GM23338 (cell line): ENCODE measurements around the gene CST1. TPM values are rescaled to one million over a fixed set of nuclear protein-coding genes. Genes with fewer than 3 reads are reported as not detected.

Experiments used
- ATAC-seq: fragments of 200-7000 bp; cut with Tn5 transposase; 3 replicates; pipeline ENCODE4 v1.9.1; 2020
- DNase-seq: peaks from one replicate; pipeline ENCODE4 v3.0.0-alpha.2; 2015; ENCODE audit warnings: low spot score
- H2AFZ ChIP-seq: fragments of 200-600 bp; sonication (generic); 2 replicates; pipeline ENCODE4 v1.8.0; 2016; ENCODE audit warnings: antibody characterized with exemption, mild to moderate bottlenecking, moderate library complexity
- H3F3A ChIP-seq: fragments of 200-600 bp; sonication (generic); replicated peaks from 2 replicates; pipeline ENCODE4 v1.8.0; 2017; ENCODE audit warnings: antibody characterized with exemption, mixed run types, low read depth
- H3K27ac ChIP-seq: fragments of 200-600 bp; sonication (generic); 2 replicates; pipeline ENCODE4 v1.6.1; 2016; ENCODE audit warnings: low read depth
- H3K27me3 ChIP-seq: fragments of 200-600 bp; sonication (generic); 2 replicates; pipeline ENCODE4 v1.8.0; 2016; ENCODE audit warnings: mild to moderate bottlenecking, mixed run types, moderate library complexity; ENCODE audit not compliant: insufficient read depth
- H3K36me3 ChIP-seq: fragments of 200-600 bp; sonication (generic); 2 replicates; pipeline ENCODE4 v1.8.0; 2016; ENCODE audit warnings: mild to moderate bottlenecking; ENCODE audit not compliant: insufficient read depth
- H3K4me1 ChIP-seq: fragments of 200-600 bp; sonication (generic); 2 replicates; pipeline ENCODE4 v1.8.0; 2016; ENCODE audit warnings: mild to moderate bottlenecking, moderate library complexity; ENCODE audit not compliant: insufficient read depth
- H3K4me2 ChIP-seq: fragments of 200-600 bp; sonication (generic); 2 replicates; pipeline ENCODE4 v1.7.1; 2017; ENCODE audit warnings: mixed run types
- H3K4me3 ChIP-seq: fragments of 200-600 bp; sonication (generic); 2 replicates; pipeline ENCODE4 v1.6.1; 2016; ENCODE audit warnings: mixed run types
- H3K79me2 ChIP-seq: fragments of 200-600 bp; sonication (generic); replicated peaks from 2 replicates; pipeline ENCODE4 v1.8.0; 2017; ENCODE audit warnings: mild to moderate bottlenecking; ENCODE audit not compliant: insufficient read depth
- H3K9me2 ChIP-seq: fragments of 200-600 bp; sonication (generic); 2 replicates; pipeline ENCODE4 v1.8.0; 2017; ENCODE audit not compliant: insufficient read depth
- H4K20me1 ChIP-seq: fragments of 200-600 bp; sonication (generic); replicated peaks from 2 replicates; pipeline ENCODE4 v1.8.0; 2017; ENCODE audit warnings: mild to moderate bottlenecking; ENCODE audit not compliant: insufficient read depth
- H3K27ac Mint-ChIP-seq: 2 replicates; pipeline ENCODE4 v1.8.0; 2020; ENCODE audit warnings: inconsistent platforms, mild to moderate bottlenecking, moderate library complexity, mixed read lengths
- H3K27me3 Mint-ChIP-seq: 3 replicates; pipeline ENCODE4 v1.8.0; 2022; ENCODE audit warnings: low read depth, mild to moderate bottlenecking, moderate library complexity, mixed read lengths, inconsistent platforms; ENCODE audit not compliant: insufficient read depth, poor library complexity
- H3K36me3 Mint-ChIP-seq: 3 replicates; pipeline ENCODE4 v1.8.0; 2021; ENCODE audit warnings: low read depth, mild to moderate bottlenecking, inconsistent platforms, moderate library complexity, mixed read lengths
- H3K4me1 Mint-ChIP-seq: 3 replicates; pipeline ENCODE4 v1.8.0; 2020; ENCODE audit warnings: mild to moderate bottlenecking, inconsistent platforms, mixed read lengths
- H3K4me3 Mint-ChIP-seq: 3 replicates; pipeline ENCODE4 v1.8.0; 2021; ENCODE audit warnings: moderate library complexity, mild to moderate bottlenecking, inconsistent platforms, mixed read lengths
- H3K9me3 Mint-ChIP-seq: 3 replicates; pipeline ENCODE4 v1.8.0; 2020; ENCODE audit warnings: moderate library complexity, mild to moderate bottlenecking, inconsistent platforms, mixed read lengths
- CREB1 ChIP-seq: fragments of 250-450 bp; sonication (Bioruptor Pico); IDR thresholded peaks from 2 replicates; pipeline ENCODE4 v1.5.0; 2020; ENCODE audit warnings: low read depth, mild to moderate bottlenecking, moderate library complexity
- CTCF ChIP-seq, 2 experiments: fragments of 200-600 bp in 1 of 2; sonication (generic) in 1 of 2; conservative IDR thresholded peaks; 2 replicates each; pipeline versions ENCODE4 v1.5.1 to v1.6.1; 2016 to 2017; ENCODE audit warnings: antibody characterized with exemption in 2 of 2, low read depth in 2 of 2, mild to moderate bottlenecking in 2 of 2, moderate library complexity in 1 of 2
- EZH2 ChIP-seq: fragments of 200-600 bp; sonication (generic); IDR thresholded peaks from one replicate; pipeline ENCODE4 v1.8.0; 2017; ENCODE audit warnings: antibody characterized with exemption, mild to moderate bottlenecking, low read depth; ENCODE audit not compliant: unreplicated experiment
- EZH2phosphoT487 ChIP-seq: fragments of 200-600 bp; sonication (generic); IDR thresholded peaks from one replicate; pipeline ENCODE4 v1.8.1; 2018; ENCODE audit warnings: antibody characterized with exemption; ENCODE audit not compliant: unreplicated experiment
- NANOG ChIP-seq: IDR thresholded peaks from 2 replicates; pipeline ENCODE4 v1.6.1; 2016; ENCODE audit warnings: antibody characterized with exemption, borderline replicate concordance
- POLR2AphosphoS5 ChIP-seq: IDR thresholded peaks from 2 replicates; pipeline ENCODE4 v1.6.1; 2016; ENCODE audit warnings: antibody characterized with exemption, low read depth
- REST ChIP-seq: IDR thresholded peaks from one replicate; pipeline ENCODE4 v1.6.1; 2018; ENCODE audit warnings: antibody characterized with exemption; ENCODE audit not compliant: unreplicated experiment
- STAT1 ChIP-seq: IDR thresholded peaks from one replicate; pipeline ENCODE4 v1.6.1; 2016; ENCODE audit warnings: antibody characterized with exemption; ENCODE audit not compliant: unreplicated experiment
- ZNF114 ChIP-seq: fragments of 250-450 bp; sonication (Bioruptor Pico); IDR thresholded peaks from 2 replicates; pipeline ENCODE4 v1.5.0; 2020; ENCODE audit warnings: mild to moderate bottlenecking, moderate library complexity
- ZNF331 ChIP-seq: fragments of 250-450 bp; sonication (Bioruptor Pico); IDR thresholded peaks from 2 replicates; pipeline ENCODE4 v1.5.0; 2020; ENCODE audit warnings: low read depth, mild to moderate bottlenecking, moderate library complexity
- ZNF462 ChIP-seq: fragments of 250-450 bp; sonication (Bioruptor Pico); IDR thresholded peaks from 2 replicates; pipeline ENCODE4 v1.5.0; 2020; ENCODE audit warnings: mild to moderate bottlenecking, moderate library complexity
- polyA plus RNA-seq: library from polyadenylated mRNA; unstranded; fragments of >200 nt; fragmentation: Nextera tagmentation; extraction: Ambion mirVana; gene quantifications from 2 replicates; pipeline ENCODE4 v1.2.1, GENCODE V29; 2016
- total RNA-seq: library from RNA; depleted of rRNA; stranded (reverse); fragments of >200 nt; shearing (Covaris generic); gene quantifications from 2 replicates; pipeline ENCODE4 v1.2.3, GENCODE V29; 2014

The CST1 gene
- total and polyA plus RNA-seq, 2 experiments from 2014 or later, result 1.8 to 4.9 TPM

- no peak for TF ChIP-seq CTCF (conservative IDR thresholded peaks at IDR 0.05; ENCODE audit: low read depth in 2 of 2)
These were observed 21.3 kb upstream of the CST1 start (continued) for GRCh38 chr20:23772074-23772473.

GRCh38 chr20:23770384-23770783 is 19.6 kb upstream of the CST1 start:
- ATAC-seq, result no peak
- no peaks in the 10 kb centered on the region for H3K79me2 ChIP-seq
- Mint-ChIP-seq H3K27me3 (peaks cover 13% of the 10 kb centered on the region), H3K36me3 (peaks cover 10% of the 10 kb centered on the region; the same call in 2 of the 3 replicates), H3K27ac (no peak overlapping the region), H3K9me3 (peaks cover 9% of the 10 kb centered on the region; the same call in 1 of the 3 replicates), H3K4me1 (peaks cover 8% of the 10 kb centered on the region), H3K4me3 (no peak overlapping the region)
- no peaks in the 10 kb centered on the region for H3K27me3 ChIP-seq
- H3K4me3 ChIP-seq, result no peak overlapping the region
- H3K36me3 ChIP-seq, result no peaks in the 10 kb centered on the region
- DNase-seq, result no peak
- no peak overlapping the region for H2AFZ ChIP-seq
- H3F3A ChIP-seq, result no peaks in the 10 kb centered on the region
- peaks cover 2% of the 10 kb centered on the region for H3K4me1 ChIP-seq
- no peaks in the 10 kb centered on the region for H3K9me2 ChIP-seq
- no peaks in the 10 kb centered on the region for H4K20me1 ChIP-seq
- no peak overlapping the region for H3K4me2 ChIP-seq
- no peak overlapping the region for H3K27ac ChIP-seq
- no peak for TF ChIP-seq NANOG
- no peak for TF ChIP-seq ZNF114 (CRISPR knock-in tag)
- no peak for TF ChIP-seq EZH2phosphoT487
- TF ChIP-seq EZH2, result no peak
- TF ChIP-seq CREB1 (CRISPR knock-in tag), result no peak
- no peak for TF ChIP-seq ZNF331 (CRISPR knock-in tag)
- TF ChIP-seq STAT1, result no peak
- no peak for TF ChIP-seq POLR2AphosphoS5
- no peak for TF ChIP-seq CTCF (conservative IDR thresholded peaks at IDR 0.05; ENCODE audit: low read depth in 2 of 2)
- TF ChIP-seq ZNF462 (CRISPR knock-in tag), result no peak
- no peak for TF ChIP-seq REST
